KBM-7 (cell line): ENCODE measurements around the gene CSTPP1.
A peak's percentile ranks its signal among the peaks of the same experiment; 100 is the strongest.
"Not testable (repeated sequence)": the region's sequence is repeated elsewhere in the genome, so short reads cannot be mapped to it uniquely, and the experiment has no call there.

Experiments used
- DNase-seq: peaks from one replicate; pipeline ENCODE4 v3.0.0-alpha.2; 2015
- in situ Hi-C: fragments of 300-500 bp; cut with MboI; formaldehyde crosslinking; loops from 2 replicates; pipeline ENCODE4 v1.14.3; 2020; ENCODE audit warnings: low sequenced_read_pairs, low pct_unique_long_range_greater_than_20kb, mixed read lengths

Gene CSTPP1

GRCh38 chr11:46948378-46949131 lies 12.0 kb downstream of the CSTPP1 start:
- no peak for DNase-seq

GRCh38 chr11:46949297-46949696 lies 12.7 kb downstream of the CSTPP1 start:
- no peak for DNase-seq
- in situ Hi-C loops, result no loop called here

More at GRCh38 chr11:46948378-46949131, 12.0 kb downstream of the CSTPP1 start:
- in situ Hi-C loops, result no loop called here

GRCh38 chr11:46951864-46952263 lies 15.3 kb downstream of the CSTPP1 start:
- no peak for DNase-seq
- in situ Hi-C loops, result no loop called here

- DNase-seq, result no peak
- in situ Hi-C loops, result no loop called here
These were observed 16.0 kb downstream of the CSTPP1 start for GRCh38 chr11:46952553-46952952.

- in situ Hi-C loops, result no loop called here
- no peak for DNase-seq
These were observed 16.5 kb downstream of the CSTPP1 start for GRCh38 chr11:46953093-46953492.

- in situ Hi-C loops, result no loop called here
- no peak for DNase-seq
These were observed 22.2 kb downstream of the CSTPP1 start for GRCh38 chr11:46958777-46959176.

- in situ Hi-C loops, result no loop called here
- DNase-seq, result no peak
These were observed 24.5 kb downstream of the CSTPP1 start for GRCh38 chr11:46961041-46961440.

GRCh38 chr11:46961886-46962285 lies 25.3 kb downstream of the CSTPP1 start:
- DNase-seq, in situ Hi-C loops: not testable (repeated sequence)

- in situ Hi-C loops, result no loop called here
- no peak for DNase-seq
These were observed 27.3 kb downstream of the CSTPP1 start for GRCh38 chr11:46963844-46964243.

GRCh38 chr11:46966773-46967172 lies 30.2 kb downstream of the CSTPP1 start:
- in situ Hi-C loops, result no loop called here

GRCh38 chr11:46967962-46968361 lies 31.4 kb downstream of the CSTPP1 start:
- DNase-seq, result peak; percentile 15
- in situ Hi-C loops, result no loop called here

More at GRCh38 chr11:46966773-46967172, 30.2 kb downstream of the CSTPP1 start:
- DNase-seq, result no peak

GRCh38 chr11:46969379-46969778 lies 32.8 kb downstream of the CSTPP1 start:
- no peak for DNase-seq
- in situ Hi-C loops, result no loop called here

- no peak for DNase-seq
- in situ Hi-C loops, result no loop called here
These were observed 34.5 kb downstream of the CSTPP1 start for GRCh38 chr11:46970913-46971625.

- in situ Hi-C loops, result no loop called here
These were observed 35.8 kb downstream of the CSTPP1 start for GRCh38 chr11:46972343-46972742.

GRCh38 chr11:46972821-46973220 lies 36.3 kb downstream of the CSTPP1 start:
- no peak for DNase-seq
- in situ Hi-C loops, result no loop called here

More at GRCh38 chr11:46972343-46972742, 35.8 kb downstream of the CSTPP1 start:
- peak; percentile 26 for DNase-seq

GRCh38 chr11:46976182-46976854 lies 39.8 kb downstream of the CSTPP1 start:
- DNase-seq, result no peak
- in situ Hi-C loops, result no loop called here

GRCh38 chr11:46977038-46977813 lies 40.7 kb downstream of the CSTPP1 start:
- in situ Hi-C loops, result no loop called here
- DNase-seq, result no peak

GRCh38 chr11:46978005-46978491 lies 41.5 kb downstream of the CSTPP1 start:
- DNase-seq, result no peak
- in situ Hi-C loops, result no loop called here

- in situ Hi-C loops, result no loop called here
- no peak for DNase-seq
These were observed 42.8 kb downstream of the CSTPP1 start for GRCh38 chr11:46979358-46979757.
